ENCODE measurements around the gene CUL4A. TPM values are rescaled to one million over a fixed set of nuclear protein-coding genes. Genes with fewer than 3 reads are reported as not detected.

The CUL4A gene
- total RNA-seq, 4 donors from 2014 or later = 104 to 144 (median 107) TPM

DNA sequence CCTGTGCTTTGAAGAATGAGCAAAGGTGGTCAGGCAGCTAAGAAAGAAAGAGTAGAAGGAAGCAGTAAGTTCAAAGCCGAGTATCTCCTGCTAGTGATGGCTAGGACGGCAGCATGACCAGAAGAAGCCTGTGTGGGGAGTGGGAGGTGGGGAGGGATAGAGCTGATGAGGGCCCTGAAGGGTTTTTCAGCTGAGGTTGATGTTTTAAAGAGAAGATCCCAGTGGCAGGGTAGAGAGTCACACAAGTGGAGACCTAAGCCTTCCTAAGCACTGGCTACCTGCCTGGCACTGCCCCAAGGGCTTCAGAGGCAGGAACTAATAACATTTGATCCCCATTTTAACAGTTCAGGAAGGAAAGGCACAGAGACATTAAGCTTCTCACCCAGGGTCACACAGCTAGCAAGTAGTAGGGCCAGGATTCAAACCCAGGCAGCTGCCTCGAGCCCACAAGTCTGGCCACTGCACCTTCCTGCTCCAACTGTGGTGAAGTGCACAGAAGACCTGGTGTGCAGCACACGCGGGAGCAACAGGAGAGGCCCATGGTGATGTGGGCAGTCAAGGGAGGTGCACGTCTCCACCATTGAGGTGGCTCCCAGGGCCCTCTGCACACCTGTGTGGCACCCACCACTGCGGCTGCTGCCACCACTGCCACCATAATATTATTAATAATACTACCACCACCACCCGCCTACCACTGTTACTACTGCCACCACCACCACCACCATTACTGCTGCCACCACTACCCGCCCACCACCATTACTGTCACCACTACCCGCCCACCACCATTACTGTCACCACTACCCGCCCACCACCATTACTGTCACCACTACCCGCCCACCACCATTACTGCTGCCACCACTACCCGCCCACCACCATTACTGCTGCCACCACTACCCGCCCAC is 22.1 kb downstream of the CUL4A start:
- WGBS, 2 donors (ENCODE audit: low coverage in 1 of 2) = 55 to 64% methylated on average over 6 to 10 of the region's 14 CpGs
- Histone ChIP-seq H3K27me3 (no peaks in the 10 kb centered on the region), H3K27ac (no peak overlapping the region), H3K4me1 (no peaks in the 10 kb centered on the region), H3K9me3 (no peaks in the 10 kb centered on the region), H3K4me3 (no peak overlapping the region), H3K36me3 (peaks cover 0 to 88% of the 10 kb centered on the region in 2 donors)
- ATAC-seq = no peak
- no peak for TF ChIP-seq POLR2A (IDR thresholded peaks at IDR 0.05)
- no peak for TF ChIP-seq POLR2AphosphoS5 (IDR thresholded peaks at IDR 0.05)
- TF ChIP-seq EP300 (IDR thresholded peaks at IDR 0.05) = no peak
- TF ChIP-seq, protein P1, sequence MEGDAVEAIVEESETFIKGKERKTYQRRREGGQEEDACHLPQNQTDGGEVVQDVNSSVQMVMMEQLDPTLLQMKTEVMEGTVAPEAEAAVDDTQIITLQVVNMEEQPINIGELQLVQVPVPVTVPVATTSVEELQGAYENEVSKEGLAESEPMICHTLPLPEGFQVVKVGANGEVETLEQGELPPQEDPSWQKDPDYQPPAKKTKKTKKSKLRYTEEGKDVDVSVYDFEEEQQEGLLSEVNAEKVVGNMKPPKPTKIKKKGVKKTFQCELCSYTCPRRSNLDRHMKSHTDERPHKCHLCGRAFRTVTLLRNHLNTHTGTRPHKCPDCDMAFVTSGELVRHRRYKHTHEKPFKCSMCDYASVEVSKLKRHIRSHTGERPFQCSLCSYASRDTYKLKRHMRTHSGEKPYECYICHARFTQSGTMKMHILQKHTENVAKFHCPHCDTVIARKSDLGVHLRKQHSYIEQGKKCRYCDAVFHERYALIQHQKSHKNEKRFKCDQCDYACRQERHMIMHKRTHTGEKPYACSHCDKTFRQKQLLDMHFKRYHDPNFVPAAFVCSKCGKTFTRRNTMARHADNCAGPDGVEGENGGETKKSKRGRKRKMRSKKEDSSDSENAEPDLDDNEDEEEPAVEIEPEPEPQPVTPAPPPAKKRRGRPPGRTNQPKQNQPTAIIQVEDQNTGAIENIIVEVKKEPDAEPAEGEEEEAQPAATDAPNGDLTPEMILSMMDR (IDR thresholded peaks at IDR 0.05) = no peak

DNA sequence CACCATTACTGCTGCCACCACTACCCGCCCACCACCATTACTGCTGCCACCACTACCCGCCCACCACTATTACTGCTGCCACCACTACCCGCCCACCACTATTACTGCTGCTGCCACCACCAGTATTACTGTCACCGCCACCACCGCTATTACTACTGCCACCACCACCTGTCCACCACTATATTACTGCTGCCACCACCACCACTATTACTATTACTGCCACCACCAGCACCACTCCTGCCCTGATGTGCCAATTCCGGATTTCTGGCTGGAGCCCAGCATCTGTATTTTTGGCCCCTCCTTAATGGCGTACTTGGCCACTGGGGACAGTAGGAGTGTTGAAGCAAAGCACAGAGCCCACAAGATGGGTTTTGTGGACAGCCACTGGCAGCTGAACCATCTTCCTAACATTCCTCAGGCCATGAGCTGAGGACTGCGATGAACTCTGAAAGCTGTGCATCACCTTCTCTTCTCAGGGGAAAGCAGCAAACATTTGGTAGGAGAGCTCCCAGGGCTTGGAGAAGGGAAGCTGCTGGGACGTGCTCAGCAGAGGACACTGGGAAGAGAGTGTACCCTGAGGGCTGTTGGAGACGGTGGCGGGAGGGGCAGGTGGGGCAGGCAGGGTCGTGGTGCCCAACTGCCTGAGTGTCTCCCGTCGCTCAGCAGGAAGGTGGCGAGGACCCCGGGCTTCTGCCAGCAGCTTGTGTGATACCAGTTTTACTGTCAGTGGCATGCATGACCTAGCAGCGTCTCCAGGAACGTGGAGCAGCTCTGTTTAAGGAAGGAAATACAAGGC is 23.0 kb downstream of the CUL4A start:
- peaks cover 0 to 88% of the 10 kb centered on the region in 2 donors for H3K36me3 ChIP-seq
- ATAC-seq = no peak
- no peak overlapping the region for H3K4me3 ChIP-seq
- WGBS, 2 donors (ENCODE audit: low coverage in 1 of 2) = 72 to 73% methylated on average over 12 to 13 of the region's 18 CpGs
- H3K4me1 ChIP-seq = no peaks in the 10 kb centered on the region
- no peaks in the 10 kb centered on the region for H3K9me3 ChIP-seq
- TF ChIP-seq, protein P1 (IDR thresholded peaks at IDR 0.05) = no peak
- TF ChIP-seq POLR2AphosphoS5 (IDR thresholded peaks at IDR 0.05) (no peak), EP300 (IDR thresholded peaks at IDR 0.05) (no peak), POLR2A (IDR thresholded peaks at IDR 0.05) (no peak)
- no peaks in the 10 kb centered on the region for H3K27me3 ChIP-seq
- H3K27ac ChIP-seq = no peak overlapping the region

DNA sequence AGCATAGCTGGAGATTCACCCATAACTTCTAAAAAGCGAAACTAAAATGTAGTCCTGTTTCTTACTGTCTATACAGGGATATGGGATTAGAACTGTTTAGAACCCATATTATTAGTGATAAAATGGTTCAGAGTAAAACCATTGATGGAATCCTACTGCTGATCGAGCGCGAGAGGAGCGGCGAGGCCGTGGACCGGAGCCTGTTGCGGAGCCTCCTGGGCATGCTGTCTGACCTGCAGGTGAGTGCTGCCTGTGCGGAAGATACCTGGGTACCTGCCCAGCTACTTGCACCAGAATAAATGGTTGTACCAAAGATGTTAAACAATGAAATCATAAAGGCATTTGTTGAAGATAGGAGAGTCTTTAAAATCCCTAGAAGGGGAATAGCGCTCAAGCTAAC is 23.7 kb downstream of the CUL4A start:
- H3K9me3 ChIP-seq = no peaks in the 10 kb centered on the region
- ATAC-seq = no peak
- WGBS, 2 donors (ENCODE audit: low coverage in 1 of 2) = 93 to 94% methylated on average over 2 to 11 of the region's 11 CpGs
- no peaks in the 10 kb centered on the region for H3K27me3 ChIP-seq
- no peaks in the 10 kb centered on the region for H3K4me1 ChIP-seq
- TF ChIP-seq POLR2AphosphoS5 (IDR thresholded peaks at IDR 0.05) (no peak), EP300 (IDR thresholded peaks at IDR 0.05) (no peak), POLR2A (IDR thresholded peaks at IDR 0.05) (no peak)
- TF ChIP-seq, protein P1 (IDR thresholded peaks at IDR 0.05) = no peak
- H3K27ac ChIP-seq = no peak overlapping the region
- peaks cover 0 to 88% of the 10 kb centered on the region in 2 donors for H3K36me3 ChIP-seq
- H3K4me3 ChIP-seq = no peak overlapping the region

DNA sequence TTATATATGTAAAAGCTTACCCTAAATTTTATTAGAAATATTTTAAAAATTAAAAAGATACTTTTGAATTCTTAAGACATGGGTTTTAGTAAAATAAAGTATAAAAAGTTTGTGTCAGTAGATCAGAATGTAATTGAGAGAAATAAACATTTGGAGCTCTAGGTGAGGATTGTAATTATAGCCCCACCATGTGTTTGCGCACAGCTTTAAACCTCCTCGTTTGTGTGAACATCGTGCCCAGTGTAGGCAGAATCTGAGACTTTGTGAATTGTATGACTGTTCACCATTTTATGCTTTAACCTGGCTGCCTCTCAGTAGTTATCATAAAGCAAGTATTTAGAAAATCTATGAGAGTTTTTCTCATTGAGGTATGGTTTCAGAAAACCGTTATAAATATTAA is 29.1 kb downstream of the CUL4A start:
- 63 to 66% methylated on average over 4 of the region's 4 CpGs for WGBS, 2 donors (ENCODE audit: low coverage in 1 of 2)
- Histone ChIP-seq H3K4me1 (no peaks in the 10 kb centered on the region), H3K4me3 (no peak overlapping the region), H3K9me3 (no peaks in the 10 kb centered on the region), H3K36me3 (peaks cover 2 to 89% of the 10 kb centered on the region in 2 donors), H3K27me3 (no peaks in the 10 kb centered on the region), H3K27ac (no peak overlapping the region)
- no peak for ATAC-seq
- TF ChIP-seq, protein P1 (IDR thresholded peaks at IDR 0.05) = no peak
- TF ChIP-seq POLR2AphosphoS5 (IDR thresholded peaks at IDR 0.05) = no peak
- no peak for TF ChIP-seq EP300 (IDR thresholded peaks at IDR 0.05)
- no peak for TF ChIP-seq POLR2A (IDR thresholded peaks at IDR 0.05)
